Panc1 (cell line): ENCODE data around the gene FGF19. TPM values are rescaled to one million over a fixed set of nuclear protein-coding genes. Genes with fewer than 3 reads are reported as not detected.

Source experiments
- ATAC-seq: fragments of 200-7000 bp; cut with Tn5 transposase; 2 replicates; pipeline ENCODE4 v1.9.1; 2020; ENCODE audit warnings: mild to moderate bottlenecking, moderate library complexity
- BruUV-seq: library from RNA; stranded (reverse); fragments of 400-500 nt; replicated peaks from 2 replicates; lab custom pipeline; 2021; lab: Mats Ljungman, UMichigan
- CTCF ChIA-PET: fragments of 300-600 bp; sonication (Branson Sonifier 250); formaldehyde crosslinking; loops from one replicate; lab custom pipeline; 2022; ENCODE audit warnings: antibody characterized with exemption; lab: Charles Lee
- POLR2A ChIA-PET: fragments of 300-600 bp; sonication (Branson Sonifier 250); formaldehyde crosslinking; loops from one replicate; lab custom pipeline; 2022; ENCODE audit warnings: antibody characterized with exemption; lab: Charles Lee
- DNase-seq: peaks from one replicate; pipeline ENCODE4 v3.0.0-alpha.2; 2010; ENCODE audit warnings: low read depth, low spot score
- H3K27ac ChIP-seq: 2 replicates; pipeline ENCODE4 v1.5.1; 2011; ENCODE audit warnings: mild to moderate bottlenecking, low read length, inconsistent platforms
- H3K27me3 ChIP-seq: fragments of 200-500 bp; sonication (Bioruptor generic); 2 replicates; pipeline ENCODE4 v1.6.0; 2014; ENCODE audit warnings: low read length, inconsistent platforms; ENCODE audit not compliant: control insufficient read depth, insufficient read depth
- H3K36me3 ChIP-seq: fragments of 200-500 bp; sonication (Bioruptor generic); 2 replicates; pipeline ENCODE4 v1.5.1; 2014; ENCODE audit warnings: inconsistent platforms, mild to moderate bottlenecking, low read length, moderate library complexity; ENCODE audit not compliant: control insufficient read depth, insufficient read depth
- H3K4me1 ChIP-seq: 2 replicates; pipeline ENCODE4 v1.5.1; 2011; ENCODE audit warnings: inconsistent platforms, mild to moderate bottlenecking, low read length, moderate library complexity; ENCODE audit not compliant: control insufficient read depth, insufficient read depth
- H3K4me3 ChIP-seq, 2 experiments: 2 replicates each; pipeline ENCODE4 v1.5.1; 2011 to 2012; ENCODE audit warnings: low read depth in 2 of 2, low read length in 2 of 2, mild to moderate bottlenecking in 2 of 2, inconsistent platforms in 1 of 2, moderate library complexity in 1 of 2
- H3K9me3 ChIP-seq: fragments of 200-500 bp; sonication (Bioruptor generic); 2 replicates; pipeline ENCODE4 v1.5.1; 2014; ENCODE audit warnings: low read depth, mild to moderate bottlenecking, inconsistent platforms, low read length, moderate library complexity; ENCODE audit not compliant: control insufficient read depth, insufficient read depth
- POLR2AphosphoS5 ChIP-seq: IDR thresholded peaks from 2 replicates; pipeline ENCODE4 v1.6.1; 2012; ENCODE audit warnings: mild to moderate bottlenecking, low read depth, low read length, moderate library complexity
- SIN3A ChIP-seq: IDR thresholded peaks from 2 replicates; pipeline ENCODE4 v1.6.1; 2012; ENCODE audit warnings: low read depth, mild to moderate bottlenecking, low read length, moderate library complexity, borderline replicate concordance; ENCODE audit not compliant: insufficient read depth
- TCF7L2 ChIP-seq: IDR thresholded peaks from 2 replicates; pipeline ENCODE4 v1.6.1; 2011; ENCODE audit warnings: mild to moderate bottlenecking, low read depth, low read length, inconsistent platforms
- in situ Hi-C: cut with HindIII; loops from 2 replicates; pipeline ENCODE4 v1.10.0; 2016; ENCODE audit warnings: low sequenced_read_pairs, low pct_unique_long_range_greater_than_20kb
- intact Hi-C: fragments of 100-400 bp; cut with micrococcal nuclease; formaldehyde crosslinking; loops from one replicate; pipeline ENCODE4 v1.10.0; 2022; ENCODE audit not compliant: unreplicated experiment
- total RNA-seq: library from RNA; stranded (reverse); gene quantifications from one replicate; pipeline ENCODE4 v1.2.1, GENCODE V29; 2021; ENCODE audit not compliant: unreplicated experiment
- TF ChIP-seq, protein P1 (sequence below): fragments of 450-650 bp; IDR thresholded peaks from 2 replicates; pipeline ENCODE4 v1.5.1; 2017; ENCODE audit warnings: mild to moderate bottlenecking
- TF ChIP-seq, protein P2 (sequence below), 2 experiments: IDR thresholded peaks; 2 replicates each; pipeline ENCODE4 v1.6.1; 2011 to 2012; ENCODE audit warnings: low read depth in 2 of 2, control low read depth in 1 of 2, low read length in 1 of 2, mild to moderate bottlenecking in 1 of 2, moderate library complexity in 1 of 2; ENCODE audit not compliant: insufficient read depth in 1 of 2

FGF19 gene
- total RNA-seq, 1 experiment from 2014 or later, result not detected

DNA sequence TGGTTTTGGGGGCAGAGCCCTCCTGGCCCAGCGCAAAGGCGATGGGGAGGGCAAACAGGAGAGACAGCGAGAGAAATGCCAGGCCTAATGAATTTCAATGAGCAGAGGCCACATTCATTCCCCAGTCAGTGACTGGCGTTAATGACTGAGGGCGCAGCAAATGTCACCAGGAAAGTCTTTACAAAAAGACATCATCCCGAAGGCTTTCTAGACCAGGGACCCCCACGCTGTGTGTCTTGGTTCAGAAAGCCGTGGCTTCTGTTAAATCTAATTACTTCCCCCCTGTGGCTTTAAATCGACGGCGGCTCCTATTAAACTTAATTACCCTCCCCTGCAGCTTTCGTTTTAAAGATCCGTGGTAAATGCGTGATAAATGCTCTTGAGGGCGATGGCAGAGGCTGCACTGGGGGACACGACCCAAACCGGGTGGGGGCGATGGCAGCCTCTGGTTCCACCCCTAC is 1.6 kb upstream of the FGF19 start:
- CTCF ChIA-PET, result interaction anchor here (0.6 kb wide), 1 partner anchor 577 kb away, joined by 6 read pairs; no protein-coding TSS in a partner anchor
- peaks cover 3% of the 10 kb centered on the region; the same call in 1 of the 2 replicates for H3K27me3 ChIP-seq
- in situ Hi-C loops, result no loop called here

DNA sequence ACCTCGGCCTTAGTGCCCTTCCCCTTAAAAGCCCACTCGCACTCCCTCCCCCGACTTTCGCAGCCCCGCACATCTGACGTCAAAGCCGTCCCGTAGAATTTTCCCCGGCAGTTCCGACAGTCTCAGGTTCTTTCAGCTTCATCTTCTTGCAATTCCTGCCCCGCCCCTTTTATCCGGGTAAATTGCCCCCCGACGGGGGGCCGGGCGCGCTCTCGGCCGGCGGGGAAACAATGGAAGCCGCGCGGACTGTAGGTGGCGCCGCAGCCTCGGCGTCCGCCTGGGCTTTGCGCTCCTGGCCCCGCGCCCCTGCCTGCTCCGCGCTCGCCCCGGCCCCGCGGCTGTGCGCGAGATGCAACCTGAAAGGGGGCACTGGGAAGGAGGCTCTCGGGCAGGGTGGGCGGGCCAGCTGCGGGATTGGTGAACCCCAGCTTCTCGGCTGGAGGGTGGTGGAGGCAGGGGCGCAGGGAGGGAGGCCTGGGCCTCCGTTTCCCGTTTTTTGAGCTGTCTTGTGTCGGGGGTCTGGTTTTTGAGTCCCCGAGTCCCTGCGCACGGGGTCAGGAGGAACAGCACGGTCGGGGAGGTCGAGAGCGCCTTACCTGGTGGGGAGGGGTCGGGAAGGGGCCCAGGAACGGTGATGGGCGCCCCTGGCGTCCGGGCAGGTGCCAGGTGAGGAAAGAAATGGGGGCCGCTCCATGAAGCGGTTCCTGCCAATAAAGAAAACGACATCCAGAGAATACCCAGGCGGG is 859 bp upstream of the FGF19 start:
- intact Hi-C loops, result loop anchor here (5.0 kb wide), 1 partner anchor 98 kb away; no protein-coding TSS in a partner anchor
- no peaks in the 10 kb centered on the region for H3K36me3 ChIP-seq
- H3K4me3 ChIP-seq, result peak overlapping the region; percentile 35 to 55
- H3K27me3 ChIP-seq, result peaks cover 3% of the 10 kb centered on the region; the same call in 1 of the 2 replicates
- in situ Hi-C loops, result no loop called here
- POLR2A ChIA-PET, result interaction anchor here (0.6 kb wide), 1 partner anchor 28 kb away, joined by 11 read pairs; no protein-coding TSS in a partner anchor
- BruUV-seq, result no TSS peak
- H3K9me3 ChIP-seq, result no peaks in the 10 kb centered on the region
- CTCF ChIA-PET, result interaction anchor here (0.6 to 0.9 kb wide), 3 partner anchors 9 to 577 kb away, joined by 3 to 6 read pairs (median 4); no protein-coding TSS in a partner anchor
- H3K4me1 ChIP-seq, result peaks cover 7% of the 10 kb centered on the region
- no peak overlapping the region for H3K27ac ChIP-seq
- TF ChIP-seq, protein P1, sequence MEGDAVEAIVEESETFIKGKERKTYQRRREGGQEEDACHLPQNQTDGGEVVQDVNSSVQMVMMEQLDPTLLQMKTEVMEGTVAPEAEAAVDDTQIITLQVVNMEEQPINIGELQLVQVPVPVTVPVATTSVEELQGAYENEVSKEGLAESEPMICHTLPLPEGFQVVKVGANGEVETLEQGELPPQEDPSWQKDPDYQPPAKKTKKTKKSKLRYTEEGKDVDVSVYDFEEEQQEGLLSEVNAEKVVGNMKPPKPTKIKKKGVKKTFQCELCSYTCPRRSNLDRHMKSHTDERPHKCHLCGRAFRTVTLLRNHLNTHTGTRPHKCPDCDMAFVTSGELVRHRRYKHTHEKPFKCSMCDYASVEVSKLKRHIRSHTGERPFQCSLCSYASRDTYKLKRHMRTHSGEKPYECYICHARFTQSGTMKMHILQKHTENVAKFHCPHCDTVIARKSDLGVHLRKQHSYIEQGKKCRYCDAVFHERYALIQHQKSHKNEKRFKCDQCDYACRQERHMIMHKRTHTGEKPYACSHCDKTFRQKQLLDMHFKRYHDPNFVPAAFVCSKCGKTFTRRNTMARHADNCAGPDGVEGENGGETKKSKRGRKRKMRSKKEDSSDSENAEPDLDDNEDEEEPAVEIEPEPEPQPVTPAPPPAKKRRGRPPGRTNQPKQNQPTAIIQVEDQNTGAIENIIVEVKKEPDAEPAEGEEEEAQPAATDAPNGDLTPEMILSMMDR, result peak; percentile 97
- TF ChIP-seq, protein P2, sequence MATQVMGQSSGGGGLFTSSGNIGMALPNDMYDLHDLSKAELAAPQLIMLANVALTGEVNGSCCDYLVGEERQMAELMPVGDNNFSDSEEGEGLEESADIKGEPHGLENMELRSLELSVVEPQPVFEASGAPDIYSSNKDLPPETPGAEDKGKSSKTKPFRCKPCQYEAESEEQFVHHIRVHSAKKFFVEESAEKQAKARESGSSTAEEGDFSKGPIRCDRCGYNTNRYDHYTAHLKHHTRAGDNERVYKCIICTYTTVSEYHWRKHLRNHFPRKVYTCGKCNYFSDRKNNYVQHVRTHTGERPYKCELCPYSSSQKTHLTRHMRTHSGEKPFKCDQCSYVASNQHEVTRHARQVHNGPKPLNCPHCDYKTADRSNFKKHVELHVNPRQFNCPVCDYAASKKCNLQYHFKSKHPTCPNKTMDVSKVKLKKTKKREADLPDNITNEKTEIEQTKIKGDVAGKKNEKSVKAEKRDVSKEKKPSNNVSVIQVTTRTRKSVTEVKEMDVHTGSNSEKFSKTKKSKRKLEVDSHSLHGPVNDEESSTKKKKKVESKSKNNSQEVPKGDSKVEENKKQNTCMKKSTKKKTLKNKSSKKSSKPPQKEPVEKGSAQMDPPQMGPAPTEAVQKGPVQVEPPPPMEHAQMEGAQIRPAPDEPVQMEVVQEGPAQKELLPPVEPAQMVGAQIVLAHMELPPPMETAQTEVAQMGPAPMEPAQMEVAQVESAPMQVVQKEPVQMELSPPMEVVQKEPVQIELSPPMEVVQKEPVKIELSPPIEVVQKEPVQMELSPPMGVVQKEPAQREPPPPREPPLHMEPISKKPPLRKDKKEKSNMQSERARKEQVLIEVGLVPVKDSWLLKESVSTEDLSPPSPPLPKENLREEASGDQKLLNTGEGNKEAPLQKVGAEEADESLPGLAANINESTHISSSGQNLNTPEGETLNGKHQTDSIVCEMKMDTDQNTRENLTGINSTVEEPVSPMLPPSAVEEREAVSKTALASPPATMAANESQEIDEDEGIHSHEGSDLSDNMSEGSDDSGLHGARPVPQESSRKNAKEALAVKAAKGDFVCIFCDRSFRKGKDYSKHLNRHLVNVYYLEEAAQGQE (IDR thresholded peaks at IDR 0.05; ENCODE audit: insufficient read depth in 1 of 2, low read depth in 2 of 2, low read length in 1 of 2), result no peak
- TF ChIP-seq POLR2AphosphoS5 (no peak), TCF7L2 (no peak), SIN3A (no peak)
- ATAC-seq (peak; percentile 81), DNase-seq (no peak)

More for the DNA sequence above, 1.6 kb upstream of the FGF19 start:
- ATAC-seq (no peak), DNase-seq (no peak)
- Histone ChIP-seq H3K36me3 (no peaks in the 10 kb centered on the region), H3K27ac (no peak overlapping the region), H3K4me3 (no peak overlapping the region), H3K9me3 (no peaks in the 10 kb centered on the region), H3K4me1 (peaks cover 6% of the 10 kb centered on the region)
- POLR2A ChIA-PET, result no interaction called here
- intact Hi-C loops, result no loop called here
- no TSS peak for BruUV-seq
- TF ChIP-seq, protein P2 (IDR thresholded peaks at IDR 0.05; ENCODE audit: insufficient read depth in 1 of 2, low read depth in 2 of 2, low read length in 1 of 2), result no peak
- TF ChIP-seq TCF7L2 (no peak), POLR2AphosphoS5 (no peak), SIN3A (no peak)
- TF ChIP-seq, protein P1, result no peak
